Stimulated activated CD8-positive, alpha-beta memory T cell treated with anti-CD3 and anti-CD28 coated beads, Interleukin-7, amount 100 ng/mL, for 48 hours (primary cell): ENCODE results near the gene P2RY11.

Experiments
- DNase-seq, 2 donors: peaks; one replicate each; pipeline ENCODE4 v3.0.0-alpha.2; 2020; ENCODE audit warnings: low read depth in 1 of 2; ENCODE audit errors: extremely low read depth in 1 of 2

Gene P2RY11

GRCh38 chr19:10112895-10113591 lies 1.6 kb downstream of the P2RY11 start:
- DNase-seq = peak in 1 of 2 donors; percentile 47

DNA sequence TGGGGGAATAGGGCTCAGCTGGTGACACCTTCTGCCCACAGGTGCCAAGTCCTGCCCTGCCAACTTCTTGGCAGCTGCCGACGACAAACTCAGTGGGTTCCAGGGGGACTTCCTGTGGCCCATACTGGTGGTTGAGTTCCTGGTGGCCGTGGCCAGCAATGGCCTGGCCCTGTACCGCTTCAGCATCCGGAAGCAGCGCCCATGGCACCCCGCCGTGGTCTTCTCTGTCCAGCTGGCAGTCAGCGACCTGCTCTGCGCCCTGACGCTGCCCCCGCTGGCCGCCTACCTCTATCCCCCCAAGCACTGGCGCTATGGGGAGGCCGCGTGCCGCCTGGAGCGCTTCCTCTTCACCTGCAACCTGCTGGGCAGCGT lies 2.1 kb downstream of the P2RY11 start:
- DNase-seq = no peak

- DNase-seq = no peak
Observed at GRCh38 chr19:10113964-10114650, 2.6 kb downstream of the P2RY11 start.

- no peak for DNase-seq
Observed at GRCh38 chr19:10114651-10115391, 3.3 kb downstream of the P2RY11 start.

DNA sequence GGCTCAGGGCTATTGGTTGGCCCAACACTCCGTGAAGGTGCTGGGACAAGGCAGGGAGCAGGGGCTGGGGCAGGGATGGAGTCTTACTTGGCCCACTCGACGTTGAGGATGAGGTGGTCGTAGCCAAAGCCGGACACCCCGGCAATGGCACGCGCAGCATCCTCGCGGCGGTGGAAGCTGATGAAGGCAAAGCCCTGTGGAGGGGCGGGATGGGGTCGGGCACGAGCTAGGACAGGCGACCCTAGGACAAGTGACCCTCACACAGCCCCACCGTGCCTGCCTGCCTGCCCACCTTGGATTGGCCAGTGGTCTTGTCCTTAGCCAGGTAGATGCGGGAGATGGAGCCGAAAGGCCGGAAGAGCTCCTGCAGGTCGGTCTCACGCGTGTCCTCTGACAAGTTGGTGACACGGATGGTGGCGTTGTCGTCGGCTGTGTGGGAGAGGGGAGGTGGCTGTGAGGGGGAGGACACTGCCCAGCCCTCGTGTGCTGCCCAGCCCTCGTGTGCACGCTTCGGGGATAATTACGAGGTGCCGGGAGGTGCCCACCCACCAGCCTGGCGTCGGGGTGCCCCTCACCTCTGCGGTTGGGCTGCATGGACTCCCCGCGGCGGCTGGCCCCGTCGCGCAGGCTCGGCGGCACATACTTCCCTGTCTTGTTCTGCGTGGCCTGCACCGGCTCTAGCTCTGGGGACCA lies 4.0 kb downstream of the P2RY11 start:
- no peak for DNase-seq

DNA sequence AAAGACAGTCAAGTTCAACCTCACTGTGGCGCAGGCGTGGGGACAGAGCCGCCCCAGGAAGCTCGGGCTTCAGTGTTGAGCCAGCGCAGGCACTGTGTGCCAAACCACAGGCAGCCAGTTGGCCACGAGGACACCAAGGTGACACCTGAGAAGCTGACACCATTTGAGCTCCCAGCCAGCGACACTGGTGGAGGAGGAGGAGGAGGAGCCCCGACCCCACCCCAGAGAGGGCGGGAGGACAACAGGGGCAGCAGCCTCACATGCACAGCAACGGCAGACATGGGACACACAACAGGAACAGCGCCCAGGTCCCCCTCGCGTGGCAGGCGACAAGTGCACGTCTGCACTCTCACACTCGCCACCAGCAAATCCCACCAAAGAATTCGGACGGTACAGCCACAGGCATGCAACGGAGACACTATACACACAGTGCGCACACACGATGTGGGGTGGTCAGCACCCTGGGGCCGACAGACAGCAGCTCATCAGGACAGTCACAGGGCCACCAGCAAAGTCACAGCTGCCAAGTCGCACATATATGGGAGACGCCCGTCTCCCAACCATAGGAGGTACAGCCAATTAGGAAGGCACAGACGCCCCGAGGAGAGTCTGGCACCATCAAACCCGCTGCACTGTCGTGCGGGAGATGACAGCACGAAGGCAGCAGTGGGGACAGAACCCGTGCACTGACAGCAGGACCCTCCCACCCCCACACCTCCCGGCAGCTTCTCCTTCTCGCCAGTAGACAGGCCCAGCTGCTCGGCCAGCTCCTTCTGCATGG lies 4.8 kb downstream of the P2RY11 start:
- no peak for DNase-seq

DNA sequence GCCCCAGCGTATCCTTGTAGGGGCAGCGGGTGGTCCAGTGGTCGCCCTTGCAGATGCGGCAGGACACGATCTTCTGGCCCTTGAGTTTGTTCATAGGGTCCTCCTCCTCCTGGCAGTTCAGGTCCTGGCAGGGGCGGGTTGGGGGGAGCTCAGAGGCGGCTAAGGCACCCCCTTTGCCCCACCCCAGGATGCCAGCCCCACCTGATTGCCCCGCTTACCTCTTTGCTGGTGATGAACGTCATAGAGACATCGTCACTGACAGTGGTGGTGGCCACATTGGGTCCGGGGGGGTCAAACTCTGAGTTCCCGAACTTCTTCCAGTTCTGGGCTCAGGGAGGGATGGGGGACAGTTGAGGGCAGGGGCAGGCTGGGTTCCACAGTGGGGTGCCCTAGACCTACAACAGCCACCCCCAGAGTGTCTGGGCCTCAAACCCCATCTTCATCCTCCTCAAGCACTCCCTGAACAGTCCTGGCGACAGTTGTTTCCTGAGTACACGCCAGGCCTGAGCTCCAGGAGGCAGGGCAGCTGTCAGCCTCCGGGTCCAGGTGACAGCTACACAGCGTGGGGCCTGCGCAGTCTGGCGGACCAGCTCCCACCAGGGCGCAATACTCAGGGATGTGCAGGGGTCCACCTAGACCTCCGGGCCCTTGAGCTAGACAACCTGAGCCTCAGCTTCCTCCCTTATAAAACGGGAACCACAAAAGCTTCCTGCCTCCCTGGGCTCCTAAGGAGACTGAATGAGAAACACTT lies 5.5 kb downstream of the P2RY11 start:
- DNase-seq = no peak

GRCh38 chr19:10118960-10119359 lies 7.5 kb downstream of the P2RY11 start:
- DNase-seq = no peak

DNA sequence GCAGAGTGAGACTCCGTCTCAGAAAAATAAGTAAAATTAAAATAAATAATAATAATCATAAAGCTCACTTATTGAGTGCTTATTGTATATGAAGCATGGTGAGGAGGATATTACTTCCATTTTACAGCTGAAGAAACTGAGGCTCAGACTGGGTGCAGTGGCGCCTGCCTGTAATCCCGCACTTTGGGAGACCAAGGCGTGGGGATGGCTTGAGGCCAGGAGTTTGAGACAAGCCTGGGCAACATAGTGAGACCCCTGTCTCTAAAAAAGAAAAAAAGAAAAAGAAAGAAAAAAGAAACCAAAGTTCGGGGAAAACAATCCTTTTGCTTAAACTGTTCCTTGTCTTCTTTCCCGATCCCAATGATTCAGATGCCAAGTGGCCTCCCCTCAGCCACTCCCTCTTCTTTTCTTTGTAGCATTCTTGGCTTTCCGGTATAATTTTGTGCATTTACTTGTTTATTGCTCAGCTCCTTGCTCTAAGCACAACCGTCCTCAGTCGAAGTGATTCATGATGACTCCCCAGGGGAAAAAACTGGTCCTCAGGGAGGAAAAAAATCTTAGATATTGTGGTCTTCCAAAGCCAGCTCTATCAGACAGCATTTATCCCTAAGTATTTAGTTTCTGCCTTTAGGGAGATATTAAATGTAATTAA lies 9.2 kb downstream of the P2RY11 start:
- DNase-seq = no peak

- DNase-seq = no peak
Observed at GRCh38 chr19:10122045-10122444, 10.6 kb downstream of the P2RY11 start.

- no peak for DNase-seq
Observed at GRCh38 chr19:10124429-10124828, 12.9 kb downstream of the P2RY11 start.

DNA sequence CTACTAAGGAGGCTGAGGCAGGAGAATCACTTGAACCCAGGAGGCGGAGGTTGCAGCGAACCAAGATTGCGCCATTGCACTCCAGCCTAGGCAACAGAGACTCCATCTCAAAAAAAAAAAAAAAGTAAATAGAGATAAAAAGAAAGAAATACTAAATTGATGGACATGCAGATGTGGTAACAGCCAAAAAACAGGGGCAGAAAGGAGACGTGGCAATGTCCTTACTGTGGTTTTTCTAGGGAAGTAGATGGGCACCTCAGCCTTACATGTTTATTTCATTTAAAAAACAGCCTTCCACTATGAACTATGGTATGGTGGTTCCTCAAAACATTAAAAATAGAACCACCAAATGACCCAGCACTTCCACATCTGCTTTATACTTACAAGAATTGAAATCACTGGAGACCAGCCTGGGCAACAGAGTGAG lies 14.7 kb downstream of the P2RY11 start:
- no peak for DNase-seq

DNA sequence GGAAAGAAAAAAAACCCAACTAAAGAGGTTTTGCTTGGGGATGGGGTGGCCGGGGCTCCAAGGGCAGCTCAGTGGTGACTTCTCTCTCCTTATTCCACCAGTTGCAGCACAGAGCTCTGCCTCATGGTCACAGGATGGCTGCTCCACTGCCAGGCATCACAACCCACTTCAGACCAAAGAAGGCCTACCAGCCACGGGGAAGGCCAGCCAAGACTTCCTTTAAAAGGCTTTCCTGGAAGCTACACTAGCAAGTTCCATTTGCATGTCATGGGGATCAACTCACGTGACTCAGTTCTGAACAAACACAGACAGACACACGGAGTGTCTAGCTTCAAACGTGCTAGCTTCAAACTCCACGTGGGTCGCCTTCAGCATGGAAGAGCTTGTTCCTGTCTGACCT lies 21.4 kb downstream of the P2RY11 start:
- DNase-seq = no peak

DNA sequence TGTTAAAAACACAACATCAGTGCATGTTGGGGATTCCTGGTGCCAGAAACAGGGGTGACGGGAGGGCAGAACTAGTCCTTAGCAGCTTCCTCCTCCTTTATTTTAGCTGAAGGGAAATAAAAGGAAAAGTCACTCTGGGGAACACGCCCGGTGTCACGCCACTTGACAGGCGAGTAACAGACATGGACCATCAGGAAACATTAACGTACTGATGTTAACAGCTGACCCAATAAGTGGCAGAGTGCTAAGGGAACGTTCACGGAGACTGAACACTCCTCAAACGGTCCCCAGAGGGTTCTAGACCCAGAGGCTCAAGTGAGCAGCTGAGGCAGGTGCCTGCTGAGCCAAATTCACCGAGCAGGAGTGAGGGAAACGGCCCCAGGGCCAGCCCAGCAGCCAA lies 22.1 kb downstream of the P2RY11 start:
- DNase-seq = no peak

- DNase-seq = no peak
Observed at GRCh38 chr19:10134040-10134439, 22.5 kb downstream of the P2RY11 start.

GRCh38 chr19:10135551-10136334 lies 24.2 kb downstream of the P2RY11 start:
- no peak for DNase-seq

DNA sequence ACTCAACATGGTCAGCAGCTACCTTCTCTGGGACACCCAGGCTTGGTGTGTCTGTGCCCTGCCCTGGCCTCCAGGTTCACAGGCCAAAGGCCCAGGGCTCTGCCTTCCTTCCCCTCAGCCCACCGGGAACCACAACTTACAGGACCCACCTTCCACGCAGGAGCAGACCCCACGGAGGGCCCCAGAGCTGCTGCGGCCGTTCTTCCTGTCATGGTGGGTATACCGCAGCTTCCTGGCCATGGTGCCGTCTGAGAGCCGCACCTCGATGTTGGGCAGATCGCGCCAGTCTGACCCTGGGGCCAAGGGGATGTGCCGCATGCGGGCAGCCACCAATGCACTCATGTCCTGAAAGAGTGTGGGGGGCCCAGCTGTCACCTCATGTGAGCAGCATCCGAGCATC lies 25.4 kb downstream of the P2RY11 start:
- no peak for DNase-seq
